Retinal pigment epithelial cell (primary cell): Measurements from ENCODE around the gene TMEM82.

Experiments
- DNase-seq: peaks from one replicate; pipeline ENCODE4 v3.0.0-alpha.2; 2010; ENCODE audit warnings: low read depth
- H3K4me3 ChIP-seq: 2 replicates; pipeline ENCODE4 v1.5.1; 2011; ENCODE audit warnings: mild to moderate bottlenecking, low read length, control low read depth, moderate library complexity
- CTCF ChIP-seq: conservative IDR thresholded peaks from 2 replicates; pipeline ENCODE4 v1.5.1; 2011; ENCODE audit warnings: low read depth, low read length, control low read depth, inconsistent platforms

The TMEM82 gene

GRCh38 chr1:15761366-15762128 lies 19.2 kb downstream of the TMEM82 start:
- peak overlapping the region; percentile 29 for H3K4me3 ChIP-seq
- DNase-seq = no peak
- no peak for TF ChIP-seq CTCF

- H3K4me3 ChIP-seq = no peak overlapping the region
- no peak for DNase-seq
- TF ChIP-seq CTCF = no peak
Observed at GRCh38 chr1:15762546-15762945, 20.2 kb downstream of the TMEM82 start.

DNA sequence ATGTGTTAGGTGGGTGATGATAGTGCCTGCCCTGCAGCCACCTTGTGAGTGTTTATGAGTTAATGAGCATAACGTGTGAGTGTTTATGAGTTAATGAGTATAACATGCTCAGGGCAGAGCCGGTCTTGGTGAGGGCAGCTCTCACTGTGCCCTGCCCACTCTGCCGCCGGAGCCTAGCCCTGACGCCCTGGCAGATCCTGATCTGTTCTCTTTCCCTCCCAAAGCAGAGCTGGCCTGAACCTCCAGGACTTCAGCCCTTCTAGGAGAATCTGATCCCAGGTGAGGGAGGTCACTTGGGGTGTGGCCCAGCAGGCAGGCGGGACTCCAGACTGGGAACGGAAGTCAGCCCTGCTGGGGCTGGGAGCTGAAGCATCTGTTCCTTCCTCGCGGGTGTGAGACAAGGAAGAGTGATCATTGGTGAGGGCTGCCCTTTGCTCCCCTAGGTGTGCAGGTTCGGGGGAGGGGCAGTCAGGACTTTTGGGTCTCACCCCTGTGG lies 22.0 kb downstream of the TMEM82 start:
- no peak for DNase-seq
- TF ChIP-seq CTCF = no peak
- no peak overlapping the region for H3K4me3 ChIP-seq

GRCh38 chr1:15764890-15765289 lies 22.6 kb downstream of the TMEM82 start:
- H3K4me3 ChIP-seq = no peak overlapping the region
- TF ChIP-seq CTCF = no peak

DNA sequence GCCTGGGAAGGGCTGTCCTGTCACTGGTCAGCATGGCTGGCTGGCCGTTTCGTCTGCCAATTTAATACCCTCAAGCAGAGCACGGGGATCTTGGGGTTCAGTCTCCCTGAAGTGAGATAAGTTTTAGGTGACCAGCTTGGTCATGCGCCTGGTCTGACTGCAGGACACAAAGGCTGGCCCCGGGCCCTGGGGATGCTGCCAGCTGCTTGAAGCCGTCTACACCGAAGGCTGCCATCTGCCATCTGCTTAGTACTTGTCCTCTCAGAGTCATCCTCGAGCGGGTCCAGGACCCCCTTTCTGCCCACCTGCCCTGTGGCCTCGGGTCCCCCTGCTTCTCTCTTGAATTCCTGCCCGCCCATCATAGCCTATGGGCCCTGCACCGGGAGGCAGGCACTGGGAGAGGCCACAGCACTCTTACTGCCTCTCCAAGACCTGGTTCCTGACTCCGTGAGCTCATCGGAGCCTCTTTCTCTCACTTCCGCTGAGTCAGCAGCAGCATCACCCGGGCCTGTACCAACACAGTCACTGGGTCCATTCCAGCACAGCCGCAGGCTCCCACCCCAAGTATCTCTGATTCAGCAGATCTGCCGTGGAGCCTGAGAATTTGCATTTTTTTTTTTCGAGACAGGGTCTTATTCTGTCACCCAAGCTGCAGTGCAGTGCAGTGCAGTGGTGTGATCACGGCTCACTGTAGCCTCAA lies 23.3 kb downstream of the TMEM82 start:
- no peak for DNase-seq
- no peak for TF ChIP-seq CTCF
- H3K4me3 ChIP-seq = no peak overlapping the region

More at GRCh38 chr1:15764890-15765289, 22.6 kb downstream of the TMEM82 start:
- no peak for DNase-seq

DNA sequence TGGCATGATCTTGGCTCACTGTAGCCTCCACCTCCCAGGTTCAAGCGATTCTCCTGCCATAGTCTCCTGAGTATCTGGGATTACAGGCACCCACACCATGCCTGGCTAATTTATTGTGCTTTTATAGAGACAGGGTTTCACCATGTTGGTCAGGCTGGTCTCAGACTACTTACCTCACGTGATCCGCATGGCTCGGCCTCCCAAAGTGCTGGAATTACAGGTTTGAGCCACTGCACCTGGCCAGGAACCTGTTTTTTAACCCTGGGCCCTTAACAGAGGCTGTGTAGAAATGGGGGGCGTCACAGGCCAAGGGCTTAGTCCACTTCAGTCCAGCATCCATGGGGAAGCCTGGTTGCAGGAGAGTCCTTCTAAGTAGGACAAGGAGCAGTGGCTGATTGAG lies 25.6 kb downstream of the TMEM82 start:
- no peak for DNase-seq
- no peak overlapping the region for H3K4me3 ChIP-seq
- TF ChIP-seq CTCF = no peak
